Dorsolateral prefrontal cortex (tissue), 118 donors: ENCODE results near the gene PPIP5K2. TPM values are rescaled to one million over a fixed set of nuclear protein-coding genes. Genes with fewer than 3 reads are reported as not detected.

ENCODE experiments used
- total RNA-seq, 120 experiments: library from RNA; stranded (reverse); gene quantifications; one replicate each; pipeline versions ENCODE4 v1.2.3 to v1.2.4, GENCODE V29; 2022

PPIP5K2 gene
- total RNA-seq, 120 experiments from 2014 or later: 44.0 to 92.9 (median 74.6) TPM

Other genes with a start within 250 kb of the PPIP5K2 start
- 10 to 100 TPM in 100 of 120 experiments, 1 to 10 TPM in 20; 6.3 to 18.9 (median 12.1) TPM for gene GIN1, start 163 bp upstream of the PPIP5K2 start, total RNA-seq
- 10 to 100 TPM; 21.8 to 45.7 (median 34.8) TPM for gene MACIR, start 138.5 kb downstream of the PPIP5K2 start, total RNA-seq